PC-3 (cell line): Measurements from ENCODE around the gene ATIC.

ENCODE experiments used
- EZH2 ChIP-seq: fragments of 300-600 bp; sonication (generic); IDR thresholded peaks from one replicate; pipeline ENCODE4 v1.6.1; 2017; ENCODE audit warnings: antibody characterized with exemption, mild to moderate bottlenecking, low read length; ENCODE audit not compliant: unreplicated experiment
- EZH2phosphoT487 ChIP-seq: fragments of 300-600 bp; sonication (generic); IDR thresholded peaks from 2 replicates; pipeline ENCODE4 v1.6.1; 2018; ENCODE audit warnings: mild to moderate bottlenecking, antibody characterized with exemption, low read length, borderline replicate concordance
- TF ChIP-seq, protein P1 (sequence below): fragments of 300-600 bp; sonication (generic); conservative IDR thresholded peaks from 2 replicates; pipeline ENCODE4 v1.5.1; 2017; ENCODE audit warnings: antibody characterized with exemption, low read depth, mild to moderate bottlenecking, low read length

DNA sequence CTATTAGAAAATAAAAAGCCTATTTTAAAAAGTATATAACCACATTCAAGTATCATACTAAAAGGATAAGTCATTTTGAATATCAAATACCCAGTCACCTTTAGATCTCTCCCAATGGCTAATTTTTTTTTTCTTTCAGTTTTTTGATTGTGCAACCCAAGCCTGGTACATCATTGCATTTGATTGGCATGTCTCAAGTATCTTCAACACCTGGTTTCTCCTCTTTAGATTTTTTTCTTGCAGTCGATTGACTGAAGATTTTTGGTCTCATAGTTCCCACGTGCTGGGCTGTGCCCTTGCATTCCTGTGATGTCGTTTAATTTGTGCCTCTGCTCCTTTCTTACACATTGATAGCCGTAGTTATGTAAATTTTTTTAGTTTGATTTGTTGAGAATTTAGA is 40.7 kb downstream of the ATIC start:
- TF ChIP-seq, protein P1, sequence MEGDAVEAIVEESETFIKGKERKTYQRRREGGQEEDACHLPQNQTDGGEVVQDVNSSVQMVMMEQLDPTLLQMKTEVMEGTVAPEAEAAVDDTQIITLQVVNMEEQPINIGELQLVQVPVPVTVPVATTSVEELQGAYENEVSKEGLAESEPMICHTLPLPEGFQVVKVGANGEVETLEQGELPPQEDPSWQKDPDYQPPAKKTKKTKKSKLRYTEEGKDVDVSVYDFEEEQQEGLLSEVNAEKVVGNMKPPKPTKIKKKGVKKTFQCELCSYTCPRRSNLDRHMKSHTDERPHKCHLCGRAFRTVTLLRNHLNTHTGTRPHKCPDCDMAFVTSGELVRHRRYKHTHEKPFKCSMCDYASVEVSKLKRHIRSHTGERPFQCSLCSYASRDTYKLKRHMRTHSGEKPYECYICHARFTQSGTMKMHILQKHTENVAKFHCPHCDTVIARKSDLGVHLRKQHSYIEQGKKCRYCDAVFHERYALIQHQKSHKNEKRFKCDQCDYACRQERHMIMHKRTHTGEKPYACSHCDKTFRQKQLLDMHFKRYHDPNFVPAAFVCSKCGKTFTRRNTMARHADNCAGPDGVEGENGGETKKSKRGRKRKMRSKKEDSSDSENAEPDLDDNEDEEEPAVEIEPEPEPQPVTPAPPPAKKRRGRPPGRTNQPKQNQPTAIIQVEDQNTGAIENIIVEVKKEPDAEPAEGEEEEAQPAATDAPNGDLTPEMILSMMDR = no peak
- TF ChIP-seq EZH2 (no peak), EZH2phosphoT487 (no peak)
